ENCODE data around the gene ZBTB8B. TPM values are rescaled to one million over a fixed set of nuclear protein-coding genes. Genes with fewer than 3 reads are reported as not detected.

The ZBTB8B gene
- total RNA-seq, 3 donors from 2014 or later = not detected

DNA sequence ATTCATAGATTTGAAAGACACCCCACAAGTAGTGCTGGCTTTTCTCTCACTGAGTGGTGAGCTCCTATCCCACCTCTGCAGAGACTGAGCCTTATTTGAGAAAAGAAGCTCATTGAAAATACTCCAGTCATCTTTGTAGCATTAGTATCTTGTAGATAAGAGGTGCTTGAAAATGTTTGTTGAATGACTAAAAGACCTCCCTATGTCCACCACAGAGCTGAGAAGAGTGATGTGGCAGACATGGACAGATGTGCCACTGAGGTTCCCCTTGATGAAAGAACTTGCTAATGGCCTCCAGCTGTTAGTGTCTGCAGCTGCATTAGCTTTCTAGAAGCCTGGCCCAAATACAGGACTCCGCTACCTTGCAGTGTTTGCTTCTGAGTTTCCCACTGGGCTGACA is 45.1 kb downstream of the ZBTB8B start:
- Mint-ChIP-seq H3K36me3 (ENCODE audit: insufficient read depth) (no peaks in the 10 kb centered on the region), H3K9me3 (no peaks in the 10 kb centered on the region), H3K27me3 (ENCODE audit: low read depth) (peaks cover 37% of the 10 kb centered on the region), H3K4me1 (ENCODE audit: low read depth) (no peaks in the 10 kb centered on the region), H3K4me3 (no peak overlapping the region)
- no peak for DNase-seq
- ATAC-seq = no peak

Other genes starting within 250 kb of the ZBTB8B start
- gene TMEM234, start 242.7 kb upstream of the ZBTB8B start, total RNA-seq = 1 to 10 TPM; 8.0 to 9.2 (median 8.2) TPM
- gene EIF3I, start 242.7 kb upstream of the ZBTB8B start, total RNA-seq = 100 to 1,000 TPM; 404 to 436 (median 434) TPM
- under 1 TPM in 1 of 3 donors, not detected in 2; 0.25 TPM for gene FAM167B, start 217.8 kb upstream of the ZBTB8B start, total RNA-seq
- gene LCK, start 213.8 kb upstream of the ZBTB8B start, total RNA-seq = 100 to 1,000 TPM; 187 to 238 (median 237) TPM
- gene HDAC1, start 173.0 kb upstream of the ZBTB8B start, total RNA-seq = 100 to 1,000 TPM; 168 to 177 (median 173) TPM
- gene MARCKSL1, start 128.8 kb upstream of the ZBTB8B start, total RNA-seq = 10 to 100 TPM; 25.3 to 33.5 (median 27.8) TPM
- gene FAM229A, start 102.6 kb upstream of the ZBTB8B start, total RNA-seq = 1 to 10 TPM; 2.7 to 3.5 (median 3.2) TPM
- under 1 TPM; 0.71 to 0.98 (median 0.92) TPM for gene TSSK3, start 102.5 kb upstream of the ZBTB8B start, total RNA-seq
- 10 to 100 TPM; 42.2 to 56.8 (median 46.6) TPM for gene BSDC1, start 70.6 kb upstream of the ZBTB8B start, total RNA-seq
- under 1 TPM; 0.19 to 0.24 (median 0.23) TPM for gene ZBTB8A, start 74.4 kb downstream of the ZBTB8B start, total RNA-seq
- gene ZBTB8OS, start 185.5 kb downstream of the ZBTB8B start, total RNA-seq = 10 to 100 TPM; 54.2 to 66.4 (median 54.6) TPM
- 100 to 1,000 TPM; 243 to 248 (median 243) TPM for gene RBBP4, start 186.1 kb downstream of the ZBTB8B start, total RNA-seq
- gene SYNC, start 237.7 kb downstream of the ZBTB8B start, total RNA-seq = not detected

Data from activated T-cell treated with anti-CD3 and anti-CD28 coated beads, Interleukin-2, amount 50 U/mL, for 4 hours (primary cell).